ENCODE data around the gene RIBC1. TPM values are rescaled to one million over a fixed set of nuclear protein-coding genes. Genes with fewer than 3 reads are reported as not detected.
A peak's percentile ranks its signal among the peaks of the same experiment; 100 is the strongest.

The RIBC1 gene
- total and polyA plus RNA-seq, 9 of the 15 experiments (the other 6 are each of a cell fraction or from before 2014, with no cell fraction given), result 0.07 to 0.51 (median 0.44) TPM

GRCh38 chrX:53433651-53434639 is 11.3 kb downstream of the RIBC1 start, which contains the start of gene HSD17B10 (continued):
- TF ChIP-seq ZBTB2 (IDR thresholded peaks at IDR 0.05) (peak; percentile 46; the same call in 1 of the 2 replicates), NR2C2 (CRISPR knock-in tag; IDR thresholded peaks at IDR 0.05) (no peak), NR2C2 (tag; IDR thresholded peaks at IDR 0.05) (no peak), BRF2 (IDR thresholded peaks at IDR 0.05; ENCODE audit: borderline replicate concordance, insufficient read depth, insufficient read length) (no peak), SUPT5H (IDR thresholded peaks at IDR 0.05) (peak; percentile 84), ZNF143 (CRISPR knock-in tag; IDR thresholded peaks at IDR 0.05) (no peak), BDP1 (IDR thresholded peaks at IDR 0.05; ENCODE audit: insufficient read depth, insufficient read length) (no peak), XRCC3 (IDR thresholded peaks at IDR 0.05) (no peak), TAF1 (IDR thresholded peaks at IDR 0.05; ENCODE audit: control insufficient read depth, extremely low read depth, insufficient read depth, low read length, severe bottlenecking) (peak; percentile 74), ZNF277 (CRISPR knock-in tag; IDR thresholded peaks at IDR 0.05; ENCODE audit: borderline replicate concordance) (no peak), CCNT2 (IDR thresholded peaks at IDR 0.05; ENCODE audit: borderline replicate concordance, extremely low read depth, insufficient read length, low read depth, low read length) (peak; percentile 28), JUND (IDR thresholded peaks at IDR 0.05; ENCODE audit: borderline replicate concordance, low read depth, low read length) (no peak), JUND (tag; IDR thresholded peaks at IDR 0.05; ENCODE audit: borderline replicate concordance, low read depth, low read length) (no peak)
- TF ChIP-seq, protein P1, sequence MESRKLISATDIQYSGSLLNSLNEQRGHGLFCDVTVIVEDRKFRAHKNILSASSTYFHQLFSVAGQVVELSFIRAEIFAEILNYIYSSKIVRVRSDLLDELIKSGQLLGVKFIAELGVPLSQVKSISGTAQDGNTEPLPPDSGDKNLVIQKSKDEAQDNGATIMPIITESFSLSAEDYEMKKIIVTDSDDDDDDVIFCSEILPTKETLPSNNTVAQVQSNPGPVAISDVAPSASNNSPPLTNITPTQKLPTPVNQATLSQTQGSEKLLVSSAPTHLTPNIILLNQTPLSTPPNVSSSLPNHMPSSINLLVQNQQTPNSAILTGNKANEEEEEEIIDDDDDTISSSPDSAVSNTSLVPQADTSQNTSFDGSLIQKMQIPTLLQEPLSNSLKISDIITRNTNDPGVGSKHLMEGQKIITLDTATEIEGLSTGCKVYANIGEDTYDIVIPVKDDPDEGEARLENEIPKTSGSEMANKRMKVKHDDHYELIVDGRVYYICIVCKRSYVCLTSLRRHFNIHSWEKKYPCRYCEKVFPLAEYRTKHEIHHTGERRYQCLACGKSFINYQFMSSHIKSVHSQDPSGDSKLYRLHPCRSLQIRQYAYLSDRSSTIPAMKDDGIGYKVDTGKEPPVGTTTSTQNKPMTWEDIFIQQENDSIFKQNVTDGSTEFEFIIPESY (CRISPR knock-in tag; IDR thresholded peaks at IDR 0.05), result no peak
- TF ChIP-seq, protein P2, sequence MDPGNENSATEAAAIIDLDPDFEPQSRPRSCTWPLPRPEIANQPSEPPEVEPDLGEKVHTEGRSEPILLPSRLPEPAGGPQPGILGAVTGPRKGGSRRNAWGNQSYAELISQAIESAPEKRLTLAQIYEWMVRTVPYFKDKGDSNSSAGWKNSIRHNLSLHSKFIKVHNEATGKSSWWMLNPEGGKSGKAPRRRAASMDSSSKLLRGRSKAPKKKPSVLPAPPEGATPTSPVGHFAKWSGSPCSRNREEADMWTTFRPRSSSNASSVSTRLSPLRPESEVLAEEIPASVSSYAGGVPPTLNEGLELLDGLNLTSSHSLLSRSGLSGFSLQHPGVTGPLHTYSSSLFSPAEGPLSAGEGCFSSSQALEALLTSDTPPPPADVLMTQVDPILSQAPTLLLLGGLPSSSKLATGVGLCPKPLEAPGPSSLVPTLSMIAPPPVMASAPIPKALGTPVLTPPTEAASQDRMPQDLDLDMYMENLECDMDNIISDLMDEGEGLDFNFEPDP (CRISPR knock-in tag; IDR thresholded peaks at IDR 0.05), result no peak
- TF ChIP-seq, protein P3, sequence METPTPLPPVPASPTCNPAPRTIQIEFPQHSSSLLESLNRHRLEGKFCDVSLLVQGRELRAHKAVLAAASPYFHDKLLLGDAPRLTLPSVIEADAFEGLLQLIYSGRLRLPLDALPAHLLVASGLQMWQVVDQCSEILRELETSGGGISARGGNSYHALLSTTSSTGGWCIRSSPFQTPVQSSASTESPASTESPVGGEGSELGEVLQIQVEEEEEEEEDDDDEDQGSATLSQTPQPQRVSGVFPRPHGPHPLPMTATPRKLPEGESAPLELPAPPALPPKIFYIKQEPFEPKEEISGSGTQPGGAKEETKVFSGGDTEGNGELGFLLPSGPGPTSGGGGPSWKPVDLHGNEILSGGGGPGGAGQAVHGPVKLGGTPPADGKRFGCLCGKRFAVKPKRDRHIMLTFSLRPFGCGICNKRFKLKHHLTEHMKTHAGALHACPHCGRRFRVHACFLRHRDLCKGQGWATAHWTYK (CRISPR knock-in tag; IDR thresholded peaks at IDR 0.05), result no peak
